HG03520 (cell line): ENCODE measurements around the gene ARPC3.
"Not testable (repeated sequence)": the region's sequence is repeated elsewhere in the genome, so short reads cannot be mapped to it uniquely, and the experiment has no call there.

Source experiments
- ATAC-seq: cut with Tn5 transposase; IDR thresholded peaks from one replicate; pipeline ENCODE4 v1.9.1; 2021; ENCODE audit warnings: mild to moderate bottlenecking, moderate library complexity; ENCODE audit not compliant: unreplicated experiment

Gene ARPC3

DNA sequence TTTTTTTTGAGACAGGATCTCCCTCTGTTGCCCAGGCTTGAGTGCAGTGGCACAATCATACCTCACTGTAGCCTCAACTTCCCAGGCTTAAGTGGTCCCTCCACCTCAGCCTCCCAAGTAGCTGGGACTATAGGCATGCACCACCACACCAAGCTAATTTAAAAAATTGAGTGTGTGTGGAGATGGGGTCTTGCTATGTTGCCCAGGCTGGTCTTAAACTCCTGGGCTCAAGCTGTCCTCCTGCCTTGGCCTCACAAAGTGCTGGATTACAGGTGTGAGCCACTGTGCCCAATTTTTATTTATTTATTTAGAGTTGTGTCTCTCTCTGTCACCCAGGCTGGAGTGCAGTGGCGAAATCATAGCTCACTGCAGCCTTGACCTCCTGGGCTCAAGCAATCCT lies 29.5 kb downstream of the ARPC3 start:
- ATAC-seq = not testable (repeated sequence)

DNA sequence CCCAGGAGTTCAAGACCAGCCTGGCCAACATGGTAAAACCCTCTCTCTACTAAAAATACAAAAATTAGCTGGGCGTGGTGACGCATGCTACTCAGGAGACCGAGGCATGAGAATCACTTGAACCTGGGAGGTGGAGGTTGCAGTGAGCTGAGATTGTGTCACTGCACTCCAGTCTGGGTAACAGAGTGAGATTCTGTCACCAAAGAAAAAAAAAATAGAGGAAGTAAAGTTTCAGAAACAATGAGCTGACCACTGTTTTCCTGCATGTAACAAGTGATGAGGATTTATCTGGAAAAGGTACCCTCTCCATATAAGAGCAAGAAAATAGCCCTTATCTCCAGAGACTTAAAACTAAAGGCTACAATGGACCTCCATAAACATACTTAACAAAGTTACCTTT lies 33.0 kb downstream of the ARPC3 start:
- not testable (repeated sequence) for ATAC-seq

DNA sequence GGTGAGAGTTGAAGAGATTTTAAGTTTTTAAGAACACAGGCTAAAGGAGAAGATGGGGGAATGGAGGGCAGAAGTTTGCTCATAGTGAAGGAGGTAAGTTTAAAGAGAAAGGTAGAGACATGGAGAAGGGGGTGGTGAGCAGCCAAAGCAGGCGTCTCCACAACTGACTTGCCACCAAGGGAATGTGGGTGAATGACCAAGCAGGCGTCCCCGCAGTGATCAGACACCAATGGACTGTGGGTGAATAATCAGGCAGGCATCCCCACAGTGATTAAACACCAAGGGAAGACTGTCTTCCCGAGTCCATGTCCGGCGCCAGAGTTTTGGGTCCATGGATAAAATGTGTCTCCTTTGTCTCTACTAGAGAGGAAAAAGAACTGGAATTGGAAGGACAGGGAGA lies 40.1 kb downstream of the ARPC3 start:
- ATAC-seq = not testable (repeated sequence)

DNA sequence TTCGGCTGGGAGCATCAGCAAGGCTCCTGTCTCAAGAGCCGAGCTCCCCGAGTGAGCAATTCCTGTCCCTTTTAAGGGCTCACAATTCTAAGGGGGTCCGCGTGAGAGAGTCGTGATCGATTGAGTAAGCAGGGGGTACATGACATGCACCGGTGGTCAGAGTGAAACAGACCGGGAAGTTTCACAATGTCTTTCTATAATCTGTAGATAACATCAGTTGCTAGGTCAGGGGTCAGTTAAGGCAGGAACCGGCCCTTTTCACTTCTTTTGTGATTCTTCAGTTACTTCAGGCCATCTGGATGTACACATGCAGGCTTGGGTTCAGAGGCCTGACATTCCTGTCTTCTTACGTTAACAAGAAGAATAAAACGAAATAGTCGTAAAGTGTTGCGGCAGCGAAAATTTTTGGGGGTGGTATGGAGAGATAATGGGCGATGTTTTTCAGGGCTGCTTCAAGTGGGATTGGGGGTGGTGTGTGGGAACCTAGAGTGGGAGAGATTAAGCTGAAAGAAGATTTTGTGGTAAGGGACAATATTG lies 44.9 kb downstream of the ARPC3 start:
- not testable (repeated sequence) for ATAC-seq

DNA sequence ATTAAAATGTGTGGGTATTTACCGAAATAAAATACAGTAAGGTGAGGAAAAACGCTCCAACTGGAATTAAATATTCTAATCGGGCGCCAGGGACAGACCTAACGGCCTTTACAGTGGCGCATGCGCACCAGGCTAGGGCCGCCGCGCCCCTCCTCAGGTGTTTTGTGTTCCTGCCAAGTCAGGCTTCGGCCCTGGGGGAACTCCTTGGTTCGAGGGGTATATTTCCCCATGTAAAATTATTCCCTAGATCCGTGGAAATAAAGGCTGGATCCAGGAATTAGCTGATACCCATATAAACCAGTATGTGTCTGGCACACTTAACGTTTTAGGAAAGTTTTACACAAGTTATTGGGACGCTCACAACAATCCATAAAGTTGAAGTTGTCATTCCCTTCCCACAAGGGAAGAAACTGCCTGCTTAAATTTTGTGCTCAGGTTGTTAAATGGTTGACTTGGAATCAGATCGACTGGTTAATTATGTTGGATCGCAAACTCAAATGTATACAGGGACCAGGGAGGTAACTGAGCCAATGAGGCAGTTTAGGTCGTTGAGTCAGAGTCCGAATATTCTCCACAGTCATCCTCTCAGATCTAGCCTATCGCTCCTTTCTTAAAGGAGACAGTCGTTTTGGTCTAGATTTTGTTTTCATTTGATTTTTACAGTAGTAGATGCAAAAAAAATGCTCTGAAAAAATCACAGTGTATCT lies 46.0 kb downstream of the ARPC3 start:
- no peak for ATAC-seq

DNA sequence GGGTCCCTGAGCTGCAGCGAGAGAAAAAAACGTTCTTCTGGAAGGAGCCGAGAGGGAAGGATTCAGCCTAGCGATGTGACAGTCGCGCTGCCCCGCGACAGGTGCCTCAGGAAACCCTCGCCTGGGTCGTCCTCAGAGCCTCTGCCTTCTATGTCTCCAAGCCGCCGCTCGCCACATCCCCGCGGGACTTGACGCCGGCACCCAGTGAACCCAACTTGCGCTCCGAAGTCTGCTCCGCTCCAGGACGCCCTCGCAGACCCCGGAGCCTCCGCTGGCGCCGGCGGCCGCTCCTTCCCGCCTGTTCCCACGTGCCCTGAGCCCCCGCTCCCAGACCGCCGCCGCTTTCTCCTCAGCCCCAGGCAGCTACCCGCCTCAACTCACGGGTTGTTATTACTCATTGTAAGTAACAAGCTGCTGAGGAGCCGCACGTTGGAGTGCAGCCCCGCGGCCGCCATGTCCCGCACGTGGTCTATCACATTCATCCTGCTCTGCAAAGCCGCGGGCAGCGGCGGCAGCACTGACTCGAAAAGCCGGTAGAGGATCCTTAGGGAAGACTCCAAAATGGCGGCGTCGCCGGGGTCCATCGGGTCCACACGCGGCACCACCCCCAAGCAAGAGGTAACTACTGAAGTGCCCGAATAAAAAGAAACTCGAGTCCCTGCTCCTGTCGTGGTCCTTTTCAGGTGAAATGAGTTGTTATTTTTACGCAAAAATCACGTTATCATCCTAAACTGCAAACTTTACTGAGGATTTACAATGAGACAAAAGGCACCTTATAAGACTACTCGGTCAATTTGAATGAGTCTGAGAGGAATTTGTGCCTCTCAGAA lies 46.8 kb downstream of the ARPC3 start, which contains the start of gene ANAPC7:
ANAPC7 (minus strand) TSS at position 563 of the 830 bp plus-strand sequence; CDS start at position 482, 81 bp downstream.
- ATAC-seq = peak; percentile 53
